Measurements from ENCODE around the gene CRBN.

The CRBN gene

GRCh38 chr3:3165650-3166049 is 13.8 kb downstream of the CRBN start:
- no peak for DNase-seq

GRCh38 chr3:3165241-3165640 is 14.2 kb downstream of the CRBN start:
- no peak for DNase-seq

DNA sequence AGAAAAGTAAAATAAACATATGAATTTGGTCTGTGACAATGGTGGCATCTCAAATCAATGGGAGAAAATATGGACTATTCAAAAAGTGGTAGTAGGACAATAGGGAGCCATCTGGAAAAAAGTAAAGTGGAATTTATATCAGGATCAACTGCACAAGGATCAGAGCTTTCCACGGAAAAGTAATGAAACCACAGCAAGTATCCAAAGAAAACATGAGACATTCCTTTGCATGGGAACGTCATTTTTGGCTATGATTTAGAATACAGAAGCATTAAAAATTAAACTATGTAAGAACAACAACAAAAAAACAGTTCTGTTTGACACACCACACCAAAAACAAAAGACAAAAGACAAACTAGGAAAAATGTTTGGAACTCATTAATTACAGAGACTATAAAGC is 18.7 kb downstream of the CRBN start:
- DNase-seq: no peak

DNA sequence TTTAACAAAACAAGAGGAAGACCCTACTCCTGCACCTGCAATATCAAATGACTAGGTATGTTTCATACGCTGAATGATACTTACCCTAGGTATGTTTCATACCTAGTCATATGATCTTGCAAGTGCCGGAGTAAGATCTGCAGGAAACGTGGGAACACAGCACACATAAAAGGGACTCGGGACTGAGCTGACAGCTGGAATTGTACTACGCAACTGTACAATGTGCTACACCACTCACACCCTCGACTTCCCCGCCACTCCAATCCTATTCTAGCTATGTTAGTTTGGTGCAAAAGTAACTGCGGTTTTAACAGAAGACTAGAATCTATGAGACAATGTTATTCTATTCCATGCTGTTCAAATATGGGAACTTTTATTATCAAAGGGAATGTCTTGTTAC is 22.0 kb downstream of the CRBN start:
- no peak for DNase-seq

DNA sequence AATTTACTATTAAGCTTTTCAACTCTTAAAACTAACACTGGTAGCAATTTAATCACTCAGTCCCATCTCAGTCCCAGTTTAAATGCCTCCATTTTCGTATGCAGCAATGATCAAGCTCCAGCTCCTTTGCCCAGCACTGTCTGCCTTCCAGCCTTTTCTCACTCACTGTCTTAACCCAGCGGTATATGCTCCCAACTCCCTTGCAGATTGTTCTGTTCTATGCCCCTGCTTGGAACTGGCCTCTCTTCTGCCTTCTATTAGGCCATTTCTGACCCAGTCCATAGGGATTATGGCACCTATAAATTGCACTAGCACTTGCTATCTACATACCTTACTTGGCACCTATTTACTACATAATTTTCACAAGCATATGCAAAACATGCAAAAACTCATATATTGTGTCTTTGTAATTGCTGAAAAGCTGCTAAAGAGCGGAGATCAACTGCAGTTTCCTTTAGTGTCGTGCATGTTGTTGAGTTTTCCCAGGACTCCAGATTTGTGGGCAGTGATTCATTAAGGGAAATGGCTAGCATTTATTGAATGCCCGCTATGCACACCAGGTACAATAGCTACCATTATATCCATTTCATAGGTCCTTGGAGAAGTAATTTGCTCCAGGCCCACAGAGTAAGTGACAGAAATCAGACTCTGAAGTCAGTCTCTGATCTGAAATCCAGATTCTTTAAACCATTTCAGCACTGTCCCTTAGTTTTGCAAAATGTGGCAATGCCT is 24.4 kb downstream of the CRBN start:
- DNase-seq: no peak

DNA sequence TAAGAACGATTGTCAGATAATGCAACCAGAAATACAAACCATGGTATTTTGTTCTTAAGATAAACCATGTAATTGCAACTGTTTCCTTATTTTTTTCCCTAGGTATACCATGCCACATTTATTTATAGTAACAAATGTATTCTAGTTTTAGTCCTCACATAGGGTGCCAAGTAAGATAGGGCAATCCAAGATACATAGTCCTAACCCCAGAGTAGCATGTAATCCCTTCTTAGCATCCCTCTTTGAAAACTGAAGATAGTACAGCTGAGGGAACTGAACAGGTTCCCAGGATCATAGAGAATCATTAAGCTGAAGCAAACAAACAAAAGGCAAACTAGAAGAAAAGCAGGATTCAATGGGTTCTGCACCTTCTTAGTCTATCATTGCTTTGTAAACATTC is 28.0 kb downstream of the CRBN start:
- no peak for DNase-seq

GRCh38 chr3:3149560-3149959 is 29.9 kb downstream of the CRBN start:
- DNase-seq: no peak

DNA sequence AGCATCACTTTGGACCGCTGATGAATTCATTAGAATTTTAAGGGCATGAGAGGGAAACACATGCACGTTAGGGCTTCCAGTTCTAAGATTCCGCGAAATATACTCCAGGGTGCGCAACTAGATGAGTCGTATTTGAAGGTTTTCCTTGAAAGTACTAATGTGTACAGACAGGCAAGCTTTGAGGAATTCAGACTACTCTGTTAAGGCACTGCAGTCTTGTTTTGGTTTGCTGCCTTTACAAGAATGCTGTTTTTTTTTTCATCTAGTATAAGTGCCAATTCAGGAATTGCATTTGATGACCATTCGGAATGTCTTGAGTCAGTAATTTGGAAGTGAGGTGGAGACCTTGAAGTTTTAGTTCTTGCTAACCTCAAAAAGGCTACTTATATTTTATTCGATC is 33.7 kb downstream of the CRBN start:
- DNase-seq: no peak

- no peak for DNase-seq
Observed at GRCh38 chr3:3141939-3142338, 37.6 kb downstream of the CRBN start.

DNA sequence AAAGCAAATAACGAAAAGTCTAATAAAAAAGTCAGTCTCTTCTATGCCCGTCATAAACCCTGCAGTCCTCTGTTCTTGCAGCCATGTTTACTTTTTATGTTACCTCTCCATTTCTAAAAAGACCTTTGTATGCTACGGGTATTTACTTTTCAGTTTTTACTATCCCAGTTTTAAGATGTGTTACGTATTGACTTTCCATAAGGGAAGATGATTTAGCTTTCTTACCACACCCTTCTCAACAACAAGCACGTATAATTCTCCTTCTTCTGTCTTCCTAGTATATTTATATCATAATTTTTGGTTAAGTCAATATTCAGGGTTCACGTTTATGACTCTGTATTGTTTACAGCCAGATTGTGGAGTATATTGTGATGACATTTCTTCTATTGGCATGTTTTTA is 42.0 kb downstream of the CRBN start:
- DNase-seq: no peak

- no peak for DNase-seq
Observed at GRCh38 chr3:3134750-3135448, 44.6 kb downstream of the CRBN start.

- no peak for DNase-seq
Observed at GRCh38 chr3:3133500-3133899, 46.0 kb downstream of the CRBN start.

- no peak for DNase-seq
Observed at GRCh38 chr3:3129579-3129978, 49.9 kb downstream of the CRBN start.

- no peak for DNase-seq
Observed at GRCh38 chr3:3127432-3128010, 52.0 kb downstream of the CRBN start.

DNA sequence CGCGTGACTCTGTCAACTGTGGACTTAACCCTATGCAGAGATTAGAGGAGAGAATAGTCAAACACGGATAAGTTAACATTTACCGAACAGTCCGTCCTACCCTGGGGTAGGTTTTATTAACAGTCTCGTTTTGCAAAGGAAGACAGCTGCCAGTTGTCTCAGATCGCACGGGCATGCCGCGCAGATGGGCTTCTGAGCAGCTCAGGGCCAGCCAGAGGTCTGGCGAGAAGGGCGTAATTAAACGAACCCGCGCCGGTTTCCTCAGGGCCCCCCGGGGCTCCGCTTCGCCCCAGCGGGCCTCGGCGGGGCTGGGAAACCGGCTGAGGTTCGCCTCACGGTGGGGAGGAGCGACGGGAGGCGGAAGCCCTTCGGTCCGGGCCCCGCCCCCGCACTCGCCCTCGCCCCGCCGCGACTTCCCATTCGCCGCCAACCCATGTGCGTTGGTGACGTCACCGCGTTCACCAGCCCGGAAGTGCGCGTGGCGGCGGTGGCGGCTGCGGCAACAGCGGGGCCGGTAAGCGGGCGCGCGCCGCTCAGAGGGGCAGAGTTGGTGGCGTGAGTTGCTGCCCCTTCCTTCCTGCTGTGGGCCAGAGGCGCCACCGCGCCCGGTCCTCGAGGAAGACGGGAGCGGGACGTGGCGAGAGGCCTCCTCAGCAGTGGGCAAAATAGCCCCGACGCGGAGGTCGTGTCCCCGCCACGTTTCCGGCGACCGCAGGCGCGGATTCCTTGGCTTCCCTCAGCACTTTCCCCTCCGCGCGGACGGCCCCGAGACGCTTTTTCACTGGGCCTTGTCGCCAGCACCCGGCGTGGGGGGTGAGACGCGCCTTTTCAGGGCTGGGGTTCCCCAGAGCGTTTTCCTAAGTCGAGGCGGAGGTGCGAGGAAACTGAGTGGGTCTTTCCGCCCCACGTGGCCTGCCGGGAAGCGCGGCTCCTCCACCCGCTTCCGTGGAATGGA is 52.7 kb downstream of the CRBN start, which contains the start of gene TRNT1:
Gene TRNT1, plus strand, starts transcription at position 464 of the 955 bp plus-strand sequence. CDS start 2,101 bp downstream, outside the sequence.
- peak; percentile 79 to 96 (median 92) for DNase-seq

GRCh38 chr3:3125977-3126376 is 53.5 kb downstream of the CRBN start:
- DNase-seq: no peak

- DNase-seq: no peak
Observed at GRCh38 chr3:3119393-3119851, 60.1 kb downstream of the CRBN start.

DNA sequence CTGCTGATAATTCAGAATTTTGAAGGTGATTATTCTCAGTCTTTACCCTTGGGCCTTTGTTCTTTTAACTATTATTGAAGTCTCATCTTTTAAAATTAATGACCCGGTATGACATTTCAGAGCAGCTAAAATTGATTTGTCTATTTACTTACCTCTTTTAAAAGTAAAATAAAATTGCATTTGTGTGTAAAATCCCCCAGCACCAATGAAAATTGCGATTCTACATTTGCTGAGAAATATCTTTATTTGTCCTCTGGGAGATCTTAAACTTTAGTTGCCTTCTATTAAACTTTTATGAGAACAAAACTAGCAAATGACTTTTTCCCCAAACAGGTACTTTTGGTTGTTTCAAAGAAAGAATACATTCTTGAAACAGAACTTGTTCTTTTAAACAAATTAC is 61.8 kb downstream of the CRBN start:
- DNase-seq: no peak

DNA sequence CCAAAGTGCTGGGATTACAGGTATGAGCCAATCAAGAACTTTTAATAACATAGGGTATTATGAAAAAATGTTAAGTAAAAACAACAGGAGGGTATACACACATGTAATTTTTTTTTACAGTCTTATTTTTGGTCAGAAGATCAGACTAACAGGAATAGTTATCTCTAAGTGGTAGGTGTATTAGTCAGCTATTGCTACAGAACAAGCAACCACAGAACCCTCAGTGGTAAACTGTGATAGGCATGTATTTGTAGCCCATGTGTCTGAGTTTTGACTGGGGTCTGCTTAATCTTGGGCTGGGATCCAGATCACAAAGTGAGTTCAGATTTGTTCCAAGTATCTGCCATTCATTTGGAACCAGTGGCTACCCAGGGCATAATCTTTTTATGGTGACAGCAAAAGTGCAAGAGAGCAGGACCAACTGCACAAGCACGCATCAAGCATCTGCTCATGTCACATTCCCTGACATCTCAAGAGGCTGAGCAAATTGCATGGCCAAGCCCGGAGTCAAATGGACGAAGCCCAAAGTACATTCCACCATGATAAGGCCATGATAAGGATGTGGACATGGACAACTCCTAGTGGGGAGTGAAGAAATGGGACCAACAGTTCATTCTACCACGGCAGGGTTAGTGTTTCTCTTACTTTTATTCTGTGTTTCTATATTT is 66.3 kb downstream of the CRBN start:
- DNase-seq: no peak

DNA sequence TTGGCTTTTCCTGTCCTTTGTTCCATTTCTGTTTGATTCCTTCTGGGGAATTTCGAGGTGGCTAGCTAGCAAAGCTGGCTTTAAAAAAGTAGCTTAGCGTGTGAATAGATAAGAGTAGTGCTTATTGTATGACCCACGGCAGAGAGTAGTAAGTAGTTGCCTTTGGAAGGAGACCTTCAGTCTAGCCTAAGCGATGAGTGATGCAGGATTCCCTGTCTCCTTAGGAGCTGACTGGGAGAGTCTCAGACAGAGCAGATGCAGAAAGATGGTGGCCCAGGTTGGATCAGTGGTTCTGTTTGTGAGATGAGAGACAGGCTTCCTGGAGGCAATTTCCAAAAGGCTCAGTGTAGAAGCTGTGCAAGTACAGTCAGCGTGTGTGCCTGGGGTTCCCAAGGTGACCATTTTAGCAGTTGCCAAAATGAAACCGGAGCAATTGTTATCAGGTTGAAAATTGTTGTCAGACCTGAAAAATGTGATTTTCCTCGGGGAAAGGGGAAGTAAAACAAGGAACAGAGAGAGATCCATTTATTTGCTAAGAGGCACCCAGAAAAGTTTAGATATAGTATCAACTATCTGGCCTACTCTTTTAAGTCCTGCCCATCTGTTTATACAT is 68.6 kb downstream of the CRBN start:
- no peak for DNase-seq

- no peak for DNase-seq
Observed at GRCh38 chr3:3110299-3110630, 69.2 kb downstream of the CRBN start, which contains the start of gene IL5RA. Gene IL5RA, minus strand, starts transcription at chr3:3110374. Its CDS starts 5,390 bp downstream, at chr3:3104984.

All from activated naive CD4-positive, alpha-beta T cell (primary cell).